ENCODE data around the gene CCDC50.

- TF ChIP-seq CTCF (IDR thresholded peaks at IDR 0.05; ENCODE audit: borderline replicate concordance, extremely low read depth, low read length, poor library complexity, severe bottlenecking) (no peak), EZH2 (IDR thresholded peaks at IDR 0.05; ENCODE audit: borderline replicate concordance, low read depth, low read length, severe bottlenecking) (no peak)
Observed at GRCh38 chr3:191339316-191339917, 10.2 kb downstream of the CCDC50 start.
